ENCODE results near the gene SIKE1. TPM values are rescaled to one million over a fixed set of nuclear protein-coding genes. Genes with fewer than 3 reads are reported as not detected.

SIKE1 gene
- total RNA-seq, 1 donor from 2014 or later, result 94.1 TPM

- Mint-ChIP-seq H3K4me3 (no peak overlapping the region), H3K9me3 (no peaks in the 10 kb centered on the region), H3K27ac (no peak overlapping the region), H3K27me3 (ENCODE audit: insufficient read depth, low read depth) (no peaks in the 10 kb centered on the region), H3K36me3 (peaks cover 44% of the 10 kb centered on the region), H3K4me1 (no peaks in the 10 kb centered on the region)
- H2AFZ ChIP-seq (replicated peaks), result no peak overlapping the region
- H3F3A ChIP-seq (ENCODE audit: low read depth), result peaks cover 4% of the 10 kb centered on the region
- H3K9me3 ChIP-seq (ENCODE audit: low read depth), result no peaks in the 10 kb centered on the region
- no peak overlapping the region for H3K4me3 ChIP-seq
- no peak overlapping the region for H3K27ac ChIP-seq
- no peaks in the 10 kb centered on the region for H3K27me3 ChIP-seq
- H3K79me2 ChIP-seq (ENCODE audit: low read depth), result peaks cover 66% of the 10 kb centered on the region
- TF ChIP-seq EZH2phosphoT487 (IDR thresholded peaks at IDR 0.05) (no peak), EZH2 (IDR thresholded peaks at IDR 0.05) (no peak), CTCF (IDR thresholded peaks at IDR 0.05) (no peak)
- H3K4me2 ChIP-seq, result no peak overlapping the region
- peaks cover 63% of the 10 kb centered on the region for H3K36me3 ChIP-seq
- no peak overlapping the region for H3K9ac ChIP-seq
- peaks cover 38% of the 10 kb centered on the region for H4K20me1 ChIP-seq (ENCODE audit: low read depth)
- H3K4me1 ChIP-seq, result no peaks in the 10 kb centered on the region
- DNase-seq (ENCODE audit: low spot score), result no peak
Observed at GRCh38 chr1:114728553-114728952, 51.9 kb downstream of the SIKE1 start.

- no peak overlapping the region for H3K4me3 ChIP-seq
- H3K9me3 Mint-ChIP-seq, result no peaks in the 10 kb centered on the region
- no peaks in the 10 kb centered on the region for H3K4me1 ChIP-seq
- no peak overlapping the region for H3K9ac ChIP-seq
- peaks cover 39% of the 10 kb centered on the region for H3K79me2 ChIP-seq (ENCODE audit: low read depth)
- TF ChIP-seq EZH2phosphoT487 (IDR thresholded peaks at IDR 0.05) (no peak), EZH2 (IDR thresholded peaks at IDR 0.05) (no peak), CTCF (IDR thresholded peaks at IDR 0.05) (no peak)
- no peak for DNase-seq (ENCODE audit: low spot score)
- H3K36me3 ChIP-seq, result peaks cover 53% of the 10 kb centered on the region
- H3K9me3 ChIP-seq (ENCODE audit: low read depth), result no peaks in the 10 kb centered on the region
- no peaks in the 10 kb centered on the region for H3K27me3 ChIP-seq
- no peak overlapping the region for H3K4me2 ChIP-seq
- no peak overlapping the region for H3K27ac ChIP-seq
- no peak overlapping the region for H3K27ac Mint-ChIP-seq
- H3F3A ChIP-seq (ENCODE audit: low read depth), result peaks cover 14% of the 10 kb centered on the region
- H3K4me3 Mint-ChIP-seq, result no peak overlapping the region
- H3K36me3 Mint-ChIP-seq, result peaks cover 36% of the 10 kb centered on the region
- H2AFZ ChIP-seq (replicated peaks), result no peak overlapping the region
- no peaks in the 10 kb centered on the region for H3K4me1 Mint-ChIP-seq
- H3K27me3 Mint-ChIP-seq (ENCODE audit: insufficient read depth, low read depth), result no peaks in the 10 kb centered on the region
- H4K20me1 ChIP-seq (ENCODE audit: low read depth), result peaks cover 11% of the 10 kb centered on the region
Observed at GRCh38 chr1:114725230-114725629, 55.3 kb downstream of the SIKE1 start.

DNA sequence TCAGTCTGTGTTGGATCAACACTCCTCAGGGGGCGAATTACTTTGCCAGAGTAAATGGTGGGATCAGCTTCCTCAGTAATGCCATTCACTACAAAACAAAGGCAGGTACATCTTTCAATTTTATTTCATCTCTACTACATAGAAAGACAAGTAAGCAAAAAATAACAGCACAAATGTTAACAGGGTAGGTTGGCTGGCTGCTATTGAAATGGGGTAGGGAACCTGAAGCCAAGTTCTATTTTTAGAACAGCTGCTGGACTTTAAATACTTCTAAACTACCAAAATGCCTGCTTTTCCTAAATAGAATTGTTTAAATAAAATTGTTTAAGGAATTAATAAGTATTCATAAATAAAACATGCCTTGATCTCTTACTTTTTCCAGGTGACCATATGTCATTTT lies 56.6 kb downstream of the SIKE1 start:
- no peaks in the 10 kb centered on the region for H3K4me1 Mint-ChIP-seq
- H3K27me3 Mint-ChIP-seq (ENCODE audit: insufficient read depth, low read depth), result no peaks in the 10 kb centered on the region
- no peak overlapping the region for H3K27ac Mint-ChIP-seq
- Histone ChIP-seq H3K79me2 (ENCODE audit: low read depth) (peaks cover 30% of the 10 kb centered on the region), H3K4me2 (no peak overlapping the region), H3K9ac (no peak overlapping the region), H3F3A (ENCODE audit: low read depth) (peaks cover 27% of the 10 kb centered on the region), H3K36me3 (peaks cover 47% of the 10 kb centered on the region), H2AFZ (replicated peaks) (no peak overlapping the region), H3K27ac (no peak overlapping the region), H3K9me3 (ENCODE audit: low read depth) (no peaks in the 10 kb centered on the region), H3K4me1 (no peaks in the 10 kb centered on the region), H3K4me3 (no peak overlapping the region), H4K20me1 (ENCODE audit: low read depth) (peaks cover 7% of the 10 kb centered on the region), H3K27me3 (no peaks in the 10 kb centered on the region)
- DNase-seq (ENCODE audit: low spot score), result no peak
- H3K4me3 Mint-ChIP-seq, result no peak overlapping the region
- H3K9me3 Mint-ChIP-seq, result no peaks in the 10 kb centered on the region
- H3K36me3 Mint-ChIP-seq, result peaks cover 35% of the 10 kb centered on the region
- TF ChIP-seq CTCF (IDR thresholded peaks at IDR 0.05), result no peak
- TF ChIP-seq EZH2phosphoT487 (IDR thresholded peaks at IDR 0.05), result no peak
- TF ChIP-seq EZH2 (IDR thresholded peaks at IDR 0.05), result no peak

All from neural progenitor cell (in vitro differentiated cells).